Ovary (tissue), 3 donors: ENCODE results near the gene PALD1.

Experiments
- CTCF ChIP-seq, 3 donors: fragments of 450-650 bp in 2 of 3; fragments of 200-600 bp in 1 of 3; IDR thresholded peaks; one replicate each; pipeline versions ENCODE4 v1.5.1 to v1.8.0; 2016 to 2022; ENCODE audit warnings: antibody characterized with exemption in 3 of 3, mild to moderate bottlenecking in 1 of 3
- EP300 ChIP-seq: sonication (generic); formaldehyde crosslinking; IDR thresholded peaks from one replicate; pipeline ENCODE4 v1.6.1; 2017; ENCODE audit warnings: antibody characterized with exemption
- POLR2A ChIP-seq: fragments of 450-650 bp; IDR thresholded peaks from one replicate; pipeline ENCODE4 v1.6.1; 2017; ENCODE audit warnings: antibody characterized with exemption, mild to moderate bottlenecking, moderate library complexity
- donor health status: DM: no; HTN: no; CAD: no.

GRCh38 chr10:70593513-70593890, 114.9 kb downstream of the PALD1 start:
- TF ChIP-seq CTCF (IDR thresholded peaks at IDR 0.05), result no peak
- TF ChIP-seq POLR2A, result no peak
- no peak for TF ChIP-seq EP300
